GM19452 (cell line): ENCODE data around the gene RCBTB2.
"Not testable (repeated sequence)": the region's sequence is repeated elsewhere in the genome, so short reads cannot be mapped to it uniquely, and the experiment has no call there.

Source experiments
- ATAC-seq: cut with Tn5 transposase; IDR thresholded peaks from one replicate; pipeline ENCODE4 v1.9.1; 2021; ENCODE audit not compliant: unreplicated experiment

The RCBTB2 gene

GRCh38 chr13:48532506-48533499, at the start of gene RCBTB2:
Gene RCBTB2, minus strand, starts transcription at chr13:48533080. Its CDS starts 11,141 bp downstream, at chr13:48521939.
- peak; percentile 80 for ATAC-seq

- ATAC-seq: no peak
These were observed 49.2 kb upstream of the RCBTB2 start for GRCh38 chr13:48582084-48582483.

DNA sequence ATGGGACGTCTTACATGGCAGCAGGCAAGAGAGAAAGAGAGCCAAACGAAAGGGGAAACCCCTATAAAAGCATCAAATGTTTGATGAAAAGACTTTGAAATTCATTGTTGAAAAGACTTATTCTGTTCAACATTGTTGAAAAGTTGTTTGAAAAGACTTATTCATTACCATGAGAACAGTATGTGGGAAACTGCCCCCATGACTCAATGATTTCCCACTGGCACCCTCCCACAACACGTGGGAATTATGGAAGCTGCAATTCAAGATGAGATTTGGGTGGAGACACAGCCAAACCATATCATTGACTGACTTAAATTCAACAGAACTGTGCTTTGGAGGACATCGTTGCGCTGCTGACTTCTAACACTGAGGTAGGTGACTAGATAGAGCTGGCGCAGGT, 48.0 kb upstream of the RCBTB2 start:
- no peak for ATAC-seq

DNA sequence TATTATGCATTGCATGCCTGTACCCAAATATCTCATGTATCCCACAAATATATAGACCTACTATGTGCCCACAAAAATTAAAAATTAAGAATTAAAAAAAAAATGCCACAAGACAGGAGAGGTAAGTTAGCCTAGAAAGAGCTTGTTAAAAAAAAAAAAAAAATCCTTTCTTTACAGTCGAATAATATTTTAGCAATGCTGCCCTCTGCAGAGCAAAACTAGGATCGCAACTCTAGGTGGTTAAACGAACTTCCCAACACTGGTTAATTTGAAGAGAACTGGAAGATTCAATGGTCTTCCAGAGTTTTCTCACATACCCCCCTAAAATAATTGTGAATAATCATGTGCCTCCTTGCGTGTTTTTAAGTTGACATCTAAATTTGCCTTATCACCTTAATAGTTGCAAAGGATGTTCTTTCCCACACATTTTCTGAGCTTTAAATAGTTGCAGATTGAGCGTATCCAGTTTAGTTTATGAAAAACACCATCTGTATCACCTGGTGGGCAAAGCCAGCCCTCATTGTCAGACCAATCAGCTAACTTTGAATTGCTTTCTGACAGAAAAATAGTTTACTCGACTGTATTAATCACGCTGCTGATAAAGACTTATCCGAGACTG, 47.4 kb upstream of the RCBTB2 start:
- ATAC-seq: no peak

DNA sequence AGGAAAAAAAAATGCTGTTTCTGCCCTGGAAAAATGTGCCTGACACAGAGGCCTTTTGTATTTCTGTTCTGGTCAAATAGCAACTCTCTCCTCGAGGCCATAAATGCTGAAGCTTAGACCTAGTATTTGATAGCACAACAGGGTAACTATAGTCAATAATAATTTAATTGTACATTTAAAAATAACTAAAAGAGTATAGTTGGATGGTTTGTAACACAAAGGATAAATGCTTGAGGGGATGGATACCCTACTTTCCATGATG, 47.0 kb upstream of the RCBTB2 start:
- ATAC-seq: not testable (repeated sequence)

DNA sequence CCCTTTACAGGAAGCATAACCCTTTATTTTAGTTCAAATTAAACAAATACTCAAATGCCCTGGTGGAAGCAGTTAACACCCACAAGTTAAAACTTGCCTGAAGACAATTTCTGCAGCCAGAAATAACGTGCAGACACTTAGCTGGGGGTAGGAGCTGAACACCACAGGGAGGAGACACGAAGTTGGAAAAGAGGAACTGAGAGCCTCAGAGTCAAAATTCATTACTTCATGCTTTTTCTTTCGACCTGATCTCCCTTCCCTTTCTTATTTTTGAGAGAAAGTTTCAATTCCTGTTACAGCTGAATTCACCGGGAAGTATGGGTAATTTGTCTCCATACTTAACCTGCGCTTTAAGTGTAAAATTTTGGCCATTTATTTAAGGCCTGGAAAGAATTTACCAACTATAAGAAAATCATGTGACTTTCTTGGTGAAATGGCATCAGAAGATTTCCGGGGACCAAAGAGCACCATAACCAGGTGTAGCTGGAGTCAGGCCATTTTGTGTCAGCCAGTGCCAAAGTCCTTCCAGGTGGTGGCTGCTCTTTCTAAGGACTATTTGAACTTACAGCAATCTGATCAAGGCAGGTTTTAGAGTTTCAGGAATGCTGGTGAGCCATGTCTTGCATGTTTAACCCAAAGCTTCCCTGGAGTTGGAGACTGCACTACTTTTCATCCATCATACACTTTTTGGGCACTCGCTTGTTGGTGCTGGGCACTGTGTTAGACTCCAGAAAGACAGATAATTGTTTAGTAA, 46.5 kb upstream of the RCBTB2 start:
- ATAC-seq: peak; percentile 81

DNA sequence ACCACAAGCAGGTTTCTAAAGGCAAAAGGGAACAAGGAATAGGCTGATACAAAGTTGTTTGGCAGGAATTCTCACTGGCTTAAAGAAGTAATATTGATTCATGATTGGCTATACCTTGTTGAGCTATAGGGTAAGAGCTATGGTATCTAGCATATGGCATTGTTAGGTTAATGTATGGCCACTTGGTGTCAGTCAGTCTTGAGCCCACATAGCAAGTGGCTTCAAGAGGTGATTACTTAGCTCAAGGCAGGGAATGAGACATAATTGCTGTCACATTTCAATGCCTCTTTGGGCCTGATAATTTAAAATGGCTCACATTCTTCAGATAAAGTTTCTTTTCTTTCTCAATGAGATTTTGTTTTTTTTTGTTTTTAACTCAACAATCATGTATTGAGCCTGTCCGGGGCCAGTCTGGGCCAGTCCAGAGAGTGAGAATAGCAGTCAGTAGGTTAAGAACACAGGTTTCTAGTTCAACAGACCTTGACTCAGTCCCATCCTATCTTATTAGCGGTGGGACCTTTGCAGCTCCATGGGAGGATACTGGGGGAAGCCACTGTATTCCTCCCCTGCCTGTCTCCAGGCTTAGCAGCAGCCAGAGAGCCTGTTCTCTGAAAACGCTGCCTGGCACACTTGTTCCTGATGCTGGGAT, 45.8 kb upstream of the RCBTB2 start:
- peak; percentile 55 for ATAC-seq

DNA sequence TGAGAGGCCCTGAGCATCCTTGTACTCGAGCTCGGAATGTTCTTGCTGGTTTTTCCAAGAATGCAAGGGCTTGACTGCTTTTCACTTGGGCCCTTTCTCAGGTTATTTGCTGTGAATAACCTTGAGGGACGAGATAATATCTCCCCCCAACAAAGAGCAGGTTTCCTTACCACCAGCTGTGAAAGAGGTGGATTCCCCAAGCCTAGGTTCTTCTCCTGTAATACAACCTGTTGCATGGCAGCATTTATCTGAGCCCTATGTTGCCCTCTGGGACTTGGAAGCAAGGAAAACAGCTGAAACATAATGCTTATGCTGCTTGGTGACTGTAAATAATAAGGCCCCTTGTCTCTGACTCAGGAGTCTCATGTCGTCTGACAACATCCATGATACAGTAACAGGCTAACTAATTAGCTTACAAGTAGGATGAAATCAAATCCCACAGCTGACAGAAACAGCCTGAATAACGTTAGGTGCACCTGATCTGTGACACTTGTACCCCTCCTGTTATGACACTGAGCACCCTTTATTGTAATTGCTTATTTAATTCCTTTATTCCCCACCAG, 43.6 kb upstream of the RCBTB2 start:
- no peak for ATAC-seq

DNA sequence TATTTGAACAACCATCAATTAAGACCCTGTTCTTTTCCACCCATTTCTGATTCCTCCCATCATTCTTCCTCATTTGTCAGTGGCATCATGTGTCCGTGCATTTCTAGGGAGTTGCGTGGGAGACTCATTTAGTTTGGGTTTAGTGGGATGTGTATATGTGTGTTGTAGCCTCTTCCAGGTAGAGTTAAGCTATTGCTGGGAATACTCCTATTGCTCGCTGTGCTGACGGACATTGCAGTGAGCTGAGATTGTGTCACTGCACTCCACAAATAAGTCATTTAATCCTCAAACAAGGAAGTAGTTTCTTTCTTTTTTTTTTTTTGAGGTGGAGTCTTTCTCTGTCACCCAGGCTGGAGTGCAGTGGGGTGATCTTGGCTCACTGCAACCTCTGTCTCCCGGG, 42.2 kb upstream of the RCBTB2 start:
- no peak for ATAC-seq

DNA sequence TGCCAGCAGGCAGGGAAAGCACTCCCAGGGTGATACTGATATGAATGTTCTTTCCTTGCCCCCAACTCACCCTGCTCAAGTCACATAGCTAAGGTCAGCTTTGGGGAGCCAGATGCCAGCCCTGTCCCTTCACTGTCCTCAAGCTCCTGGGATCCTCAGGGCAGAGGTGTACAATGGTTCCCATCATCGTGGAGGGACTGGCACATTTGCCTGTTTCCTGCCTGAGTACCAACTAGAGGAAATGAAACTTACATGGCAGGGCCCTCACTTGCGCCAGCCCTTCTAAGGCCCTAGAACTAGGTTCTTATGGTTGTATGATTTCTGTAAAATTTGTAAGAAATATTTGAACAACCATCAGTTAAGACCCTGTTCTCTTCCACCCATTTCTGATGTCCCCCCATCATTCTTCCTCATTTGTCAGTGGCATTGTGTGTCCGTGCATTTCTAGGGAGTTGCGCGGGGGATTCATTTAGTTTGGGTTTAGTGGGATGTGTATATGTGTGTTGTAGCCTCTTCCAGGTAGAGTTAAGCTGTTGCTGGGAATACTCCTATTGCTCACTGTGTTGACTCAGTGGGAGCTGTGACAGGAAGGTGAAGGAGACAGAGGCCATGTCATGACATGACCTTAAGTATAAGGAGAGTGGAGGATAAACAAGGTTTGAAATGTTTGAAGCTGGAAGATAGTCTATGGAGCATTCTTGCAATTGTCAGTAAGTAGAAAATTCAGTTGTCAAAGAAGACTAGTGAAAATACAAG, 41.3 kb upstream of the RCBTB2 start:
- ATAC-seq: no peak

DNA sequence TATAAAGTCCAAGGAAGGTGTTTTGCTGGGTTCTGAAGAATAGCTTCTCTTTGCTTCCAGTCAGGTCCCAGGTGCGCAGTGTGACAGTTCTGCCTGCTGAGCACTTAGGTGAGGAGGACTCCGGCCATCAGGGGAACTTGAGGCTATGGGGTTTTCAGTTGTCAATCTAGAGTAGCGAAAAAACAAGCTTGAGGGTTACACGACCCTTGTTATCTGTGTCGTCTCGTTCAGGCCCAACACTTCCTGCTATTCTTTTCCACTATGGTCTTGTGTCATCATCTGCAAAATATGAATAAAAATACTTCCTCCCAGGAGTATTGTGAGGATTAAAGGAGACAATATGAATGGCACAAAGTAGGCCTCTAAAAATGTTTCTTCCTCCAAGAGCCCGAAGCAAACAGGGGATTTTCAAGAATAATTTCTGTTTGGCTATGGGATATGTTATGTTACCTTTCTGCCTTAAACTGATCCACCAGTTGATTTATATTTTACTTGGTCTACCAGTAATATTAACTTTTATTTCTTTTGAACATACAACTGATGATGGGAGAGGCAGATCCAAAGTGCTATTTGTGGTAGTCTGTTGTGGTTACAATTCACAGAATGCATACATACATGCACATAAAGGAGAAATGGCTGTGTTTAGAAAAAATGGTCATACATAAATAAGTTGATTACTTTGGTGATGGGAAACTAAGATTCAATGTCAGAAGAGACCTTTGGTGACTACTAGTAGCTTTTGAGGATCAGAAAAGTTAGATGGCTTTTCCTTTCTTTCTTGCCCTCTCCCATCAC, 40.5 kb upstream of the RCBTB2 start:
- no peak for ATAC-seq

- no peak for ATAC-seq
These were observed 38.4 kb upstream of the RCBTB2 start for GRCh38 chr13:48571126-48571913.

DNA sequence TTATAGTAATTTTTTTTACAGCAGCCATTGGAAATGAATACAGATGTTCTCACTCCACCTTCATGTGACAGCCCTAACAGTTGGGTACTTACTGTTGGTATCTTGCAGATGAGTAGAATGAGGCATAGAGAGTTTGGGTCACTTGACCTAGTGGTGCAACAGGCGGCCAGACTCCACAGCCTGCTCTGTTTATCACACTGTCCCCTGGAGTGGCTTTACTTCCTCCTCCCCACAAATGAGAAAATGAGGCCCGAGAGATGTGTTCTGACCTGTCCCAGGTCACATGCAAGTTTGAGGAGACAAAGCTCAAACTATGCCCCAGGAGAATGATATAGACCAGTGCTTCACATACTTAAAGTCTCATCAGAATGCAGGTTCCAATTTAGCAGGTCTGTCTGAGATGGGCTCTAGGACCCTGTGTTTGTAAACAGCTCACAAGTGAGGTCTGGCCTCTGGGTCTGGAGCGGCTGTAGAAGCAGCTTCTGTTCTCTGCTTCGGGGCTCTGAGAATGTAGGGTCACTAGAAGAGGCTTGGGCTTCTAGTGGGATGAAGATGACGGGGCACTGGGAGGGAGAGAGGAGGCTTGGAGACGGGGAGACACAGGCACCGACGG, 37.4 kb upstream of the RCBTB2 start:
- ATAC-seq: no peak

- ATAC-seq: no peak
These were observed 36.3 kb upstream of the RCBTB2 start for GRCh38 chr13:48569104-48569666.

DNA sequence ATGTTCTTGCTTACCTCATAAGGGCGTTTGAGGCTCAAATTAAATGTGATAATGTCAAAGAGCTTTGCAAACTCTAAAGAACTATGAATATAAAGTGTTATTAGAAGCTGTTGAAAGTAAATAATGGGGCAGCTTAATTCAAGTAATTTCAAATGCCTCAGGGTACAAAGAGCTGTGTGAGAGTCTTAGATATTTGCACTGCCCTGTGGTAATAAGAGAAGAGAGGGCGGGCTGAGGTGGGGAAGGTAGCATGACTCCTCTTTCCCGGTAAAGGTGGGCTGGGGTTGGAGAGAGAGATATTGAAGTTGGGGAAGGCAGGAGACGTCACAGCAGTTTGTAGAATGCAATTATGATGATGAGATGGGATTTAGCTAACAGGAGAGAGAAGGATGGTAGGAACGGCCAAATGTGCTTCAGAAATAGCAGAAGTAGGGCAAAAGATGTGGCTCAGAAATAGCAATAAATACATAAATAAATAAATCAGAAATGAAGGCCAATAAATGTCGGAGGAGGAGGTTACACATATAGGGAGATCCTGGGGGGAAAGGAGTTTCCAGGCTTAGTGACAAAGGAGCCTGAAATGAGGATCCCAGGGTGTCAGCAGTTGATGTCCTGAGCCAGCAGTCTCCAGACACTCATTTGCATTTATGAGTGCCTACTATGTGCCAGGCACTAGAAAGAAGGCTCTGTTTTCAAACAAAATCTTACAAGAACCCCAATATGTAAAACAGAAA, 35.7 kb upstream of the RCBTB2 start:
- ATAC-seq: no peak

GRCh38 chr13:48567515-48568369, 34.9 kb upstream of the RCBTB2 start:
- ATAC-seq: no peak
